ENCODE measurements around the gene VCAM1.

Gene VCAM1

DNA sequence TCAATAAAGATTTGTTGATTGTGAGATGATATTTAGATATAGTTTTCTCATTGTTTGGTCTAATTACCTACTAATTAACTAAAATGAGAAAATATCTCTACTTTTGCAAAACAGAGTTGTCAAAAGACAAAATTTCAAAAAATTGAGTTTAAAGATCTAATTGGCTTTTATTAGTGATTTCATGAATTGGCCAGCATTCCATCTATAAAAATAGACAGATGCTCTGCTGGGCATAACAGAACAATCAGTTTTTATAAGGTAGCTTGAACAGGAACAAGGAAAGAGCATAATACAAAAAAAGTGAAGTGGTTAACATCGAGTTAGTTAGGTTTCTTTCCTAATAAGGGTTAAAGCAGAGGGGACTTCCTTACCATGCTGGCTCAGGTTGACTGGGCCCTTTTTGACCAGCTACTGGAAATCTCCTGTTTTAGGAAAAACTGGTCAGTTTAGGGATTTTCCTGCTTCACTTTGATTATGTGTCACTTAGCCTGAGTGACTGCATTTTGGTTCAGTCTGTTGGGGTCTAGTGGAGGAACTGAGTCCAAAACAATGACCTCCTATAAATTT is 63.0 kb downstream of the VCAM1 start:
- DNase-seq (ENCODE audit: low read depth) = no peak
- TF ChIP-seq, protein P1, sequence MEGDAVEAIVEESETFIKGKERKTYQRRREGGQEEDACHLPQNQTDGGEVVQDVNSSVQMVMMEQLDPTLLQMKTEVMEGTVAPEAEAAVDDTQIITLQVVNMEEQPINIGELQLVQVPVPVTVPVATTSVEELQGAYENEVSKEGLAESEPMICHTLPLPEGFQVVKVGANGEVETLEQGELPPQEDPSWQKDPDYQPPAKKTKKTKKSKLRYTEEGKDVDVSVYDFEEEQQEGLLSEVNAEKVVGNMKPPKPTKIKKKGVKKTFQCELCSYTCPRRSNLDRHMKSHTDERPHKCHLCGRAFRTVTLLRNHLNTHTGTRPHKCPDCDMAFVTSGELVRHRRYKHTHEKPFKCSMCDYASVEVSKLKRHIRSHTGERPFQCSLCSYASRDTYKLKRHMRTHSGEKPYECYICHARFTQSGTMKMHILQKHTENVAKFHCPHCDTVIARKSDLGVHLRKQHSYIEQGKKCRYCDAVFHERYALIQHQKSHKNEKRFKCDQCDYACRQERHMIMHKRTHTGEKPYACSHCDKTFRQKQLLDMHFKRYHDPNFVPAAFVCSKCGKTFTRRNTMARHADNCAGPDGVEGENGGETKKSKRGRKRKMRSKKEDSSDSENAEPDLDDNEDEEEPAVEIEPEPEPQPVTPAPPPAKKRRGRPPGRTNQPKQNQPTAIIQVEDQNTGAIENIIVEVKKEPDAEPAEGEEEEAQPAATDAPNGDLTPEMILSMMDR (IDR thresholded peaks at IDR 0.05; ENCODE audit: low read depth, low read length, missing control alignments) = no peak
- H3K4me3 ChIP-seq (ENCODE audit: low read depth, low read length) = no peak overlapping the region

- TF ChIP-seq, protein P1 (IDR thresholded peaks at IDR 0.05; ENCODE audit: low read depth, low read length, missing control alignments) = no peak
- DNase-seq (ENCODE audit: low read depth) = no peak
- no peak overlapping the region for H3K4me3 ChIP-seq (ENCODE audit: low read depth, low read length)
These were observed 66.0 kb downstream of the VCAM1 start for GRCh38 chr1:100785470-100786052.

- no peak for DNase-seq (ENCODE audit: low read depth)
- no peak overlapping the region for H3K4me3 ChIP-seq (ENCODE audit: low read depth, low read length)
- TF ChIP-seq, protein P1 (IDR thresholded peaks at IDR 0.05; ENCODE audit: low read depth, low read length, missing control alignments) = no peak
These were observed 67.3 kb downstream of the VCAM1 start for GRCh38 chr1:100786870-100787269.

Measured in GM12864 (cell line).